GM23338 (cell line): Measurements from ENCODE around the gene SLC6A19. TPM values are rescaled to one million over a fixed set of nuclear protein-coding genes. Genes with fewer than 3 reads are reported as not detected.

Source experiments
- ATAC-seq: fragments of 200-7000 bp; cut with Tn5 transposase; 3 replicates; pipeline ENCODE4 v1.9.1; 2020
- DNase-seq: peaks from one replicate; pipeline ENCODE4 v3.0.0-alpha.2; 2015; ENCODE audit warnings: low spot score
- H2AFZ ChIP-seq: fragments of 200-600 bp; sonication (generic); 2 replicates; pipeline ENCODE4 v1.8.0; 2016; ENCODE audit warnings: antibody characterized with exemption, mild to moderate bottlenecking, moderate library complexity
- H3F3A ChIP-seq: fragments of 200-600 bp; sonication (generic); replicated peaks from 2 replicates; pipeline ENCODE4 v1.8.0; 2017; ENCODE audit warnings: antibody characterized with exemption, mixed run types, low read depth
- H3K27ac ChIP-seq: fragments of 200-600 bp; sonication (generic); 2 replicates; pipeline ENCODE4 v1.6.1; 2016; ENCODE audit warnings: low read depth
- H3K27me3 ChIP-seq: fragments of 200-600 bp; sonication (generic); 2 replicates; pipeline ENCODE4 v1.8.0; 2016; ENCODE audit warnings: mild to moderate bottlenecking, mixed run types, moderate library complexity; ENCODE audit not compliant: insufficient read depth
- H3K36me3 ChIP-seq: fragments of 200-600 bp; sonication (generic); 2 replicates; pipeline ENCODE4 v1.8.0; 2016; ENCODE audit warnings: mild to moderate bottlenecking; ENCODE audit not compliant: insufficient read depth
- H3K4me1 ChIP-seq: fragments of 200-600 bp; sonication (generic); 2 replicates; pipeline ENCODE4 v1.8.0; 2016; ENCODE audit warnings: mild to moderate bottlenecking, moderate library complexity; ENCODE audit not compliant: insufficient read depth
- H3K4me2 ChIP-seq: fragments of 200-600 bp; sonication (generic); 2 replicates; pipeline ENCODE4 v1.7.1; 2017; ENCODE audit warnings: mixed run types
- H3K4me3 ChIP-seq: fragments of 200-600 bp; sonication (generic); 2 replicates; pipeline ENCODE4 v1.6.1; 2016; ENCODE audit warnings: mixed run types
- H3K79me2 ChIP-seq: fragments of 200-600 bp; sonication (generic); replicated peaks from 2 replicates; pipeline ENCODE4 v1.8.0; 2017; ENCODE audit warnings: mild to moderate bottlenecking; ENCODE audit not compliant: insufficient read depth
- H3K9me2 ChIP-seq: fragments of 200-600 bp; sonication (generic); 2 replicates; pipeline ENCODE4 v1.8.0; 2017; ENCODE audit not compliant: insufficient read depth
- H4K20me1 ChIP-seq: fragments of 200-600 bp; sonication (generic); replicated peaks from 2 replicates; pipeline ENCODE4 v1.8.0; 2017; ENCODE audit warnings: mild to moderate bottlenecking; ENCODE audit not compliant: insufficient read depth
- H3K27ac Mint-ChIP-seq: 2 replicates; pipeline ENCODE4 v1.8.0; 2020; ENCODE audit warnings: inconsistent platforms, mild to moderate bottlenecking, moderate library complexity, mixed read lengths
- H3K27me3 Mint-ChIP-seq: 3 replicates; pipeline ENCODE4 v1.8.0; 2022; ENCODE audit warnings: low read depth, mild to moderate bottlenecking, moderate library complexity, mixed read lengths, inconsistent platforms; ENCODE audit not compliant: insufficient read depth, poor library complexity
- H3K36me3 Mint-ChIP-seq: 3 replicates; pipeline ENCODE4 v1.8.0; 2021; ENCODE audit warnings: low read depth, mild to moderate bottlenecking, inconsistent platforms, moderate library complexity, mixed read lengths
- H3K4me1 Mint-ChIP-seq: 3 replicates; pipeline ENCODE4 v1.8.0; 2020; ENCODE audit warnings: mild to moderate bottlenecking, inconsistent platforms, mixed read lengths
- H3K4me3 Mint-ChIP-seq: 3 replicates; pipeline ENCODE4 v1.8.0; 2021; ENCODE audit warnings: moderate library complexity, mild to moderate bottlenecking, inconsistent platforms, mixed read lengths
- H3K9me3 Mint-ChIP-seq: 3 replicates; pipeline ENCODE4 v1.8.0; 2020; ENCODE audit warnings: moderate library complexity, mild to moderate bottlenecking, inconsistent platforms, mixed read lengths
- EZH2 ChIP-seq: fragments of 200-600 bp; sonication (generic); IDR thresholded peaks from one replicate; pipeline ENCODE4 v1.8.0; 2017; ENCODE audit warnings: antibody characterized with exemption, mild to moderate bottlenecking, low read depth; ENCODE audit not compliant: unreplicated experiment
- EZH2phosphoT487 ChIP-seq: fragments of 200-600 bp; sonication (generic); IDR thresholded peaks from one replicate; pipeline ENCODE4 v1.8.1; 2018; ENCODE audit warnings: antibody characterized with exemption; ENCODE audit not compliant: unreplicated experiment
- JUNB ChIP-seq: IDR thresholded peaks from one replicate; pipeline ENCODE4 v1.6.1; 2016; ENCODE audit warnings: antibody characterized with exemption; ENCODE audit not compliant: unreplicated experiment
- NANOG ChIP-seq: IDR thresholded peaks from 2 replicates; pipeline ENCODE4 v1.6.1; 2016; ENCODE audit warnings: antibody characterized with exemption, borderline replicate concordance
- STAT1 ChIP-seq: IDR thresholded peaks from one replicate; pipeline ENCODE4 v1.6.1; 2016; ENCODE audit warnings: antibody characterized with exemption; ENCODE audit not compliant: unreplicated experiment
- ZNF331 ChIP-seq: fragments of 250-450 bp; sonication (Bioruptor Pico); IDR thresholded peaks from 2 replicates; pipeline ENCODE4 v1.5.0; 2020; ENCODE audit warnings: low read depth, mild to moderate bottlenecking, moderate library complexity
- polyA plus RNA-seq: library from polyadenylated mRNA; unstranded; fragments of >200 nt; fragmentation: Nextera tagmentation; extraction: Ambion mirVana; gene quantifications from 2 replicates; pipeline ENCODE4 v1.2.1, GENCODE V29; 2016
- total RNA-seq: library from RNA; depleted of rRNA; stranded (reverse); fragments of >200 nt; shearing (Covaris generic); gene quantifications from 2 replicates; pipeline ENCODE4 v1.2.3, GENCODE V29; 2014
- TF ChIP-seq, protein P1 (sequence below): fragments of 250-450 bp; sonication (Bioruptor Pico); IDR thresholded peaks from 2 replicates; pipeline ENCODE4 v1.5.0; 2020; ENCODE audit warnings: mild to moderate bottlenecking, moderate library complexity
- TF ChIP-seq, protein P2 (sequence below), 2 experiments: fragments of 200-600 bp in 1 of 2; sonication (generic) in 1 of 2; conservative IDR thresholded peaks; 2 replicates each; pipeline versions ENCODE4 v1.5.1 to v1.6.1; 2016 to 2017; ENCODE audit warnings: antibody characterized with exemption in 2 of 2, low read depth in 2 of 2, mild to moderate bottlenecking in 2 of 2, moderate library complexity in 1 of 2
- TF ChIP-seq, protein P3 (sequence below): IDR thresholded peaks from 2 replicates; pipeline ENCODE4 v1.6.1; 2016; ENCODE audit warnings: antibody characterized with exemption

SLC6A19 gene
- total and polyA plus RNA-seq, 2 experiments from 2014 or later: not detected

DNA sequence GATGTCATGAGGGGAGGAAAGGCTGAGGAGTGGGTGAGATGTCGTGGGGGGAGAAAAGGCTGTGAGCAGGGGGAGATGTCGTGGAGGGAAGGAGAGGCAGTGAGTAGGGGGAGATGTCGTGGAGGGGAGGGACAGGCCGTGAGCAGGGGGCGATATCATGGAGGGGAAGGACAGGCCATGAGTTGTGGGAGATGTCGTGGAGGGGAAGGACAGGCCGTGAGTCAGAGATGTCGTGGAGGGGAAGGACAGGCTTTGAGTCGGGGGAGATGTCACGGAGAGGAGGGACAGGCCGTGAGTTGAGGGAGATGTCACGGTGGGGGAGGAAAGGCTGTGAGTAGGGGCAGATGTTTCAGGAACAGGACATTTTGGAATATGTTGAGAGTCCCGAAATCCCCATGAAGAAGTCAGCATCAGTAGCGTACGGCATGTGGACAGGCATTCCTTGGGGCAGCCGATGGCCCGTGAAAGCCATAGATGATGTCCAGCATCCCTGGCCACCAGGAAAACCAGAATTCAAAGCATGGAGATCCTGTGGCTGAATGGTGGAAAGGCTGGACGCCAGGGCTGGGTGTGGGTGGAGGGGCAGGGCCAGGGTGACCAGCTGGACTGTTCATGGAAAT, 8.3 kb upstream of the SLC6A19 start:
- H3K4me3 Mint-ChIP-seq: no peak overlapping the region
- no peaks in the 10 kb centered on the region for H3F3A ChIP-seq
- H3K36me3 ChIP-seq: no peaks in the 10 kb centered on the region
- H4K20me1 ChIP-seq: no peaks in the 10 kb centered on the region
- no peaks in the 10 kb centered on the region for H3K4me1 Mint-ChIP-seq
- TF ChIP-seq ZNF331 (no peak), EZH2 (no peak), EZH2phosphoT487 (no peak), NANOG (no peak), STAT1 (no peak), JUNB (no peak)
- TF ChIP-seq, protein P1, sequence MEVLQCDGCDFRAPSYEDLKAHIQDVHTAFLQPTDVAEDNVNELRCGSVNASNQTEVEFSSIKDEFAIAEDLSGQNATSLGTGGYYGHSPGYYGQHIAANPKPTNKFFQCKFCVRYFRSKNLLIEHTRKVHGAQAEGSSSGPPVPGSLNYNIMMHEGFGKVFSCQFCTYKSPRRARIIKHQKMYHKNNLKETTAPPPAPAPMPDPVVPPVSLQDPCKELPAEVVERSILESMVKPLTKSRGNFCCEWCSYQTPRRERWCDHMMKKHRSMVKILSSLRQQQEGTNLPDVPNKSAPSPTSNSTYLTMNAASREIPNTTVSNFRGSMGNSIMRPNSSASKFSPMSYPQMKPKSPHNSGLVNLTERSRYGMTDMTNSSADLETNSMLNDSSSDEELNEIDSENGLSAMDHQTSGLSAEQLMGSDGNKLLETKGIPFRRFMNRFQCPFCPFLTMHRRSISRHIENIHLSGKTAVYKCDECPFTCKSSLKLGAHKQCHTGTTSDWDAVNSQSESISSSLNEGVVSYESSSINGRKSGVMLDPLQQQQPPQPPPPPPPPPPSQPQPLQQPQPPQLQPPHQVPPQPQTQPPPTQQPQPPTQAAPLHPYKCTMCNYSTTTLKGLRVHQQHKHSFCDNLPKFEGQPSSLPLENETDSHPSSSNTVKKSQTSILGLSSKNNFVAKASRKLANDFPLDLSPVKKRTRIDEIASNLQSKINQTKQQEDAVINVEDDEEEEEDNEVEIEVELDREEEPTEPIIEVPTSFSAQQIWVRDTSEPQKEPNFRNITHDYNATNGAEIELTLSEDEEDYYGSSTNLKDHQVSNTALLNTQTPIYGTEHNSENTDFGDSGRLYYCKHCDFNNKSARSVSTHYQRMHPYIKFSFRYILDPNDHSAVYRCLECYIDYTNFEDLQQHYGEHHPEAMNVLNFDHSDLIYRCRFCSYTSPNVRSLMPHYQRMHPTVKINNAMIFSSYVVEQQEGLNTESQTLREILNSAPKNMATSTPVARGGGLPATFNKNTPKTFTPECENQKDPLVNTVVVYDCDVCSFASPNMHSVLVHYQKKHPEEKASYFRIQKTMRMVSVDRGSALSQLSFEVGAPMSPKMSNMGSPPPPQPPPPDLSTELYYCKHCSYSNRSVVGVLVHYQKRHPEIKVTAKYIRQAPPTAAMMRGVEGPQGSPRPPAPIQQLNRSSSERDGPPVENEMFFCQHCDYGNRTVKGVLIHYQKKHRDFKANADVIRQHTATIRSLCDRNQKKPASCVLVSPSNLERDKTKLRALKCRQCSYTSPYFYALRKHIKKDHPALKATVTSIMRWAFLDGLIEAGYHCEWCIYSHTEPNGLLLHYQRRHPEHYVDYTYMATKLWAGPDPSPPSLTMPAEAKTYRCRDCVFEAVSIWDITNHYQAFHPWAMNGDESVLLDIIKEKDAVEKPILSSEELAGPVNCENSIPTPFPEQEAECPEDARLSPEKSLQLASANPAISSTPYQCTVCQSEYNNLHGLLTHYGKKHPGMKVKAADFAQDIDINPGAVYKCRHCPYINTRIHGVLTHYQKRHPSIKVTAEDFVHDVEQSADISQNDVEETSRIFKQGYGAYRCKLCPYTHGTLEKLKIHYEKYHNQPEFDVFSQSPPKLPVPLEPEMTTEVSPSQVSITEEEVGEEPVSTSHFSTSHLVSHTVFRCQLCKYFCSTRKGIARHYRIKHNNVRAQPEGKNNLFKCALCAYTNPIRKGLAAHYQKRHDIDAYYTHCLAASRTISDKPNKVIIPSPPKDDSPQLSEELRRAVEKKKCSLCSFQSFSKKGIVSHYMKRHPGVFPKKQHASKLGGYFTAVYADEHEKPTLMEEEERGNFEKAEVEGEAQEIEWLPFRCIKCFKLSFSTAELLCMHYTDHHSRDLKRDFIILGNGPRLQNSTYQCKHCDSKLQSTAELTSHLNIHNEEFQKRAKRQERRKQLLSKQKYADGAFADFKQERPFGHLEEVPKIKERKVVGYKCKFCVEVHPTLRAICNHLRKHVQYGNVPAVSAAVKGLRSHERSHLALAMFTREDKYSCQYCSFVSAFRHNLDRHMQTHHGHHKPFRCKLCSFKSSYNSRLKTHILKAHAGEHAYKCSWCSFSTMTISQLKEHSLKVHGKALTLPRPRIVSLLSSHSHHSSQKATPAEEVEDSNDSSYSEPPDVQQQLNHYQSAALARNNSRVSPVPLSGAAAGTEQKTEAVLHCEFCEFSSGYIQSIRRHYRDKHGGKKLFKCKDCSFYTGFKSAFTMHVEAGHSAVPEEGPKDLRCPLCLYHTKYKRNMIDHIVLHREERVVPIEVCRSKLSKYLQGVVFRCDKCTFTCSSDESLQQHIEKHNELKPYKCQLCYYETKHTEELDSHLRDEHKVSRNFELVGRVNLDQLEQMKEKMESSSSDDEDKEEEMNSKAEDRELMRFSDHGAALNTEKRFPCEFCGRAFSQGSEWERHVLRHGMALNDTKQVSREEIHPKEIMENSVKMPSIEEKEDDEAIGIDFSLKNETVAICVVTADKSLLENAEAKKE (CRISPR knock-in tag): no peak
- TF ChIP-seq, protein P2, sequence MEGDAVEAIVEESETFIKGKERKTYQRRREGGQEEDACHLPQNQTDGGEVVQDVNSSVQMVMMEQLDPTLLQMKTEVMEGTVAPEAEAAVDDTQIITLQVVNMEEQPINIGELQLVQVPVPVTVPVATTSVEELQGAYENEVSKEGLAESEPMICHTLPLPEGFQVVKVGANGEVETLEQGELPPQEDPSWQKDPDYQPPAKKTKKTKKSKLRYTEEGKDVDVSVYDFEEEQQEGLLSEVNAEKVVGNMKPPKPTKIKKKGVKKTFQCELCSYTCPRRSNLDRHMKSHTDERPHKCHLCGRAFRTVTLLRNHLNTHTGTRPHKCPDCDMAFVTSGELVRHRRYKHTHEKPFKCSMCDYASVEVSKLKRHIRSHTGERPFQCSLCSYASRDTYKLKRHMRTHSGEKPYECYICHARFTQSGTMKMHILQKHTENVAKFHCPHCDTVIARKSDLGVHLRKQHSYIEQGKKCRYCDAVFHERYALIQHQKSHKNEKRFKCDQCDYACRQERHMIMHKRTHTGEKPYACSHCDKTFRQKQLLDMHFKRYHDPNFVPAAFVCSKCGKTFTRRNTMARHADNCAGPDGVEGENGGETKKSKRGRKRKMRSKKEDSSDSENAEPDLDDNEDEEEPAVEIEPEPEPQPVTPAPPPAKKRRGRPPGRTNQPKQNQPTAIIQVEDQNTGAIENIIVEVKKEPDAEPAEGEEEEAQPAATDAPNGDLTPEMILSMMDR (conservative IDR thresholded peaks at IDR 0.05; ENCODE audit: low read depth in 2 of 2): no peak
- TF ChIP-seq, protein P3, sequence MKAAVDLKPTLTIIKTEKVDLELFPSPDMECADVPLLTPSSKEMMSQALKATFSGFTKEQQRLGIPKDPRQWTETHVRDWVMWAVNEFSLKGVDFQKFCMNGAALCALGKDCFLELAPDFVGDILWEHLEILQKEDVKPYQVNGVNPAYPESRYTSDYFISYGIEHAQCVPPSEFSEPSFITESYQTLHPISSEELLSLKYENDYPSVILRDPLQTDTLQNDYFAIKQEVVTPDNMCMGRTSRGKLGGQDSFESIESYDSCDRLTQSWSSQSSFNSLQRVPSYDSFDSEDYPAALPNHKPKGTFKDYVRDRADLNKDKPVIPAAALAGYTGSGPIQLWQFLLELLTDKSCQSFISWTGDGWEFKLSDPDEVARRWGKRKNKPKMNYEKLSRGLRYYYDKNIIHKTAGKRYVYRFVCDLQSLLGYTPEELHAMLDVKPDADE: no peak
- peaks cover 19% of the 10 kb centered on the region for H3K27me3 Mint-ChIP-seq
- no peak overlapping the region for H3K4me3 ChIP-seq
- H3K9me2 ChIP-seq: no peaks in the 10 kb centered on the region
- H3K27me3 ChIP-seq: no peaks in the 10 kb centered on the region
- no peak for ATAC-seq
- H3K27ac ChIP-seq: no peak overlapping the region
- H3K4me2 ChIP-seq: no peak overlapping the region
- H3K36me3 Mint-ChIP-seq: no peaks in the 10 kb centered on the region
- H3K9me3 Mint-ChIP-seq: no peaks in the 10 kb centered on the region
- no peak overlapping the region for H2AFZ ChIP-seq
- no peaks in the 10 kb centered on the region for H3K4me1 ChIP-seq
- H3K27ac Mint-ChIP-seq: no peak overlapping the region
- no peaks in the 10 kb centered on the region for H3K79me2 ChIP-seq
- DNase-seq: no peak
